ENCODE measurements around the gene CTNNA2. TPM values are rescaled to one million over a fixed set of nuclear protein-coding genes. Genes with fewer than 3 reads are reported as not detected.
A peak's percentile ranks its signal among the peaks of the same experiment; 100 is the strongest.

CTNNA2 gene
- total RNA-seq, 3 donors from 2014 or later: 0.29 to 4.2 (median 1.1) TPM

- intact Hi-C loops (cut with DNase I, micrococcal nuclease): no loop called here
Observed at GRCh38 chr2:79935771-79936657, 423.2 kb downstream of the CTNNA2 start.

GRCh38 chr2:79936715-79937114 lies 423.9 kb downstream of the CTNNA2 start:
- DNase-seq (no peak), ATAC-seq (no peak)
- intact Hi-C loops (cut with DNase I, micrococcal nuclease): no loop called here
- no peak overlapping the region for H3K4me3 ChIP-seq
- H3K9me3 ChIP-seq: no peaks in the 10 kb centered on the region
- no peaks in the 10 kb centered on the region for H3K36me3 ChIP-seq (ENCODE audit: low read depth)
- no peaks in the 10 kb centered on the region for H3K4me1 ChIP-seq (ENCODE audit: low read depth)
- no peak for TF ChIP-seq CTCF (IDR thresholded peaks at IDR 0.05)

More at GRCh38 chr2:79935771-79936657, 423.2 kb downstream of the CTNNA2 start:
- Histone ChIP-seq H3K4me1 (ENCODE audit: low read depth) (no peaks in the 10 kb centered on the region), H3K4me3 (no peak overlapping the region), H3K36me3 (ENCODE audit: low read depth) (no peaks in the 10 kb centered on the region), H3K9me3 (no peaks in the 10 kb centered on the region)
- ATAC-seq: peak; percentile 86
- peak in 2 of 3 donors; percentile 50 to 77 for DNase-seq
- TF ChIP-seq CTCF (IDR thresholded peaks at IDR 0.05): peak; percentile 38

GRCh38 chr2:79938648-79939047 lies 425.8 kb downstream of the CTNNA2 start:
- Histone ChIP-seq H3K4me3 (no peak overlapping the region), H3K36me3 (ENCODE audit: low read depth) (no peaks in the 10 kb centered on the region), H3K4me1 (ENCODE audit: low read depth) (no peaks in the 10 kb centered on the region), H3K9me3 (no peaks in the 10 kb centered on the region)
- no peak for TF ChIP-seq CTCF (IDR thresholded peaks at IDR 0.05)
- DNase-seq (no peak), ATAC-seq (no peak)
- intact Hi-C loops (cut with DNase I, micrococcal nuclease): no loop called here

DNA sequence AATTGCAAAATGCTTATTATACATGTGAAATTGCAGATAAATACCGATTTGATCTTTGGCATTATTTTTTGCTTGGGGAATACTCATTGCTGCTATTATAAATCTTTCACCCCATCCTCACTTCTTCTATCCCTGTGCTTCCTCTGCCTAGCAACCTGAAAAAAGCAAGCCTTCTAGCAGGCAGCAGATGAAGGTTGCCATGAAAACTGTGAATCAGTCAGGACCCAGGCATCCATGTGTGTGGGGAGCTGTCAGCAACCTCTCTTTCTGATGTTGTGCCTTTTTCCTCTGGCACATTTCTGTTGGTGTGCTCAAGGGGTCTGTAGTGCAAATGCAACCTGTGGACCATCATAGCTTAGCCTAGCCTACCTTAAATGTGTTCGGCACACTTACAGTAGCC lies 427.5 kb downstream of the CTNNA2 start:
- Histone ChIP-seq H3K4me3 (no peak overlapping the region), H3K4me1 (ENCODE audit: low read depth) (no peaks in the 10 kb centered on the region), H3K9me3 (no peaks in the 10 kb centered on the region), H3K36me3 (ENCODE audit: low read depth) (no peaks in the 10 kb centered on the region)
- DNase-seq (no peak), ATAC-seq (no peak)
- intact Hi-C loops (cut with DNase I, micrococcal nuclease): no loop called here
- no peak for TF ChIP-seq CTCF (IDR thresholded peaks at IDR 0.05)

DNA sequence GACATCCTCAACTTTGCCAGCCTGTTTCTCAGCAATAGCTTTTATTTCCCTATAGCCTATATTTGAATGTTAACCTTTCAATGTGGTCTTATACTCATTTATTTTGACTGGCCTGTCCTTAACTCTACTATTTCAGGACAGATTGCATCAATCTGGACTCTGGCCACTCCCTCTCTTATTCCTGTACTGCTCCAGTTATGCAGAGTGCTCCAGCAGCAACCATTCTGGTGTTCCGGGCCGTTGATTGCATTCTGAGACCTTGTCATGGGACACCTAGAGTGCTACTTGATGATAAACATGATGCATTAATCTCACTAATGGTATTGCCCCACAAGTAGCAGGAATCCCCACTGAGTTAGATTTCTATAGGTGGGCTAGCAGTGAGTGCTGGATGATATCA lies 428.3 kb downstream of the CTNNA2 start:
- DNase-seq: no peak
- H3K9me3 ChIP-seq: no peaks in the 10 kb centered on the region
- ATAC-seq: no peak
- no peak for TF ChIP-seq CTCF (IDR thresholded peaks at IDR 0.05)
- H3K4me1 ChIP-seq (ENCODE audit: low read depth): no peaks in the 10 kb centered on the region
- H3K36me3 ChIP-seq (ENCODE audit: low read depth): no peaks in the 10 kb centered on the region
- intact Hi-C loops (cut with DNase I, micrococcal nuclease): no loop called here
- H3K4me3 ChIP-seq: no peak overlapping the region
